COLO829 (cell line): ENCODE data around the gene MTMR10.

Experiments used
- DNase-seq: peaks from one replicate; pipeline ENCODE4 v3.0.0; 2012; ENCODE audit warnings: low spot score

MTMR10 gene

GRCh38 chr15:31013863-31014607 lies 22.6 kb upstream of the MTMR10 start:
- no peak for DNase-seq

GRCh38 chr15:31012455-31012854 lies 21.0 kb upstream of the MTMR10 start:
- DNase-seq = no peak

DNA sequence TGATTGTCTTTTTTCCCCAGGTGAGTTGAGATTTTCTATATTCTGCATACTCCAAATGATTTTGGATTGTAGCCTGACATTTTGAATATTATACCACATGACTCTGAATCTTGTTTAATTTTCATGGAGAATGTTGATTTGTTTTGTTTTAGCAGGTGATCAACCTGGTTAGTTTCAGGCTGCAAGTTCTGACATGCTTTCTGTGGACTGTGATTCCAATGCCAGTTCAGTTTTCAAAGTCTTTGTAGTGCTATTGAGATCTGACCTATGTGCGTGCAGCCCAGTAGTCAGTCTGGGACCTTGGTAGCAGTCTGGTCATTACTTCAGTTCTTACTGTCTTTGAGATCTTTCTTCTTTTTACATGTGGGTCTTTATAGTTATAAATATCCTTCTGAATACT lies 18.6 kb upstream of the MTMR10 start:
- DNase-seq = no peak

- no peak for DNase-seq
Observed at GRCh38 chr15:31005660-31006059, 14.2 kb upstream of the MTMR10 start.

DNA sequence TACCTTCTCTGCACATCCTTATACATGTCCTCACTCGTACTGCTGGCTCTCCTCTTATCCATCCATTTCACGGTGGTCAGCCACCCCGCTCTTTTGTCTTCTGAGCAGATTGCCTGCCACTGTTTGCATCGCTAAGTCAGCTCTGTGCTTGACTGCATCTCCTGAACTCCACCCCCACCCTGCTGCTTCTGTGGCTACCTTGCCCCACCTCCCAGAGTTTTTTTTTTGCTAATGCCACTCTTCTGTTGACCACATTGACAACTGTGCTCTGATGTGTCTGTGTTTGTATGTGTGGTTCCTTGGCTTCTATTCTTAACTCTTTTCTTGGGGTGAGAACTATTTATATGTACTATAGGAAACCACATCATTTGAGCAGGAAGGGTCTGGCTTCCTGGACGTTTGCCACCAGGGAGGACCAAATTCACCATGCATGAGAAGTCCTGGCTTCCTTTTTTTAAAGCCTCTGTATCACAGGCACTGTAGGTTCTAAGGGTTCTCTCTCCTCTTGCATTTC lies 12.8 kb upstream of the MTMR10 start:
- no peak for DNase-seq

DNA sequence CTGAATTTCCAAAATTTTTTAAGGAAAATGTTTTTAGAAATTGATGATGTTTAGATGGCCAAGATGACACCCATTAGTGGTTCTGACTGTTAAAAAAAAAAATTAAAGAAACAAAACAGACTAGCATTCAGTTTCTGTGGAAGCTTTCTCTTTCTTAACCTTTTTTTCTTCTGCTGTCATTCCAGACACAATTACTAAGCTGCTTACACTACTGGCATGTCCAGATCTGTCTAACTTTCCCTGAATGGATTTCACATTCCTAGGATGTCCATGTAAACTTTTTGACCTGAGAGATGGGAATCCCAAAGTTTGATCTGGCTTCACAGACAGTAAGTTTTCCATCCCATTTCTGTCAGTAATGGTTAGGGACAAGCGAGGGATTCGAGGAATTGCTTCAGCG lies 10.3 kb upstream of the MTMR10 start:
- DNase-seq = no peak

GRCh38 chr15:30999729-31000128 lies 8.3 kb upstream of the MTMR10 start:
- DNase-seq = no peak

- DNase-seq = no peak
Observed at GRCh38 chr15:30997270-30997669, 5.8 kb upstream of the MTMR10 start.

- no peak for DNase-seq
Observed at GRCh38 chr15:30992249-30992864, 929 bp upstream of the MTMR10 start.

DNA sequence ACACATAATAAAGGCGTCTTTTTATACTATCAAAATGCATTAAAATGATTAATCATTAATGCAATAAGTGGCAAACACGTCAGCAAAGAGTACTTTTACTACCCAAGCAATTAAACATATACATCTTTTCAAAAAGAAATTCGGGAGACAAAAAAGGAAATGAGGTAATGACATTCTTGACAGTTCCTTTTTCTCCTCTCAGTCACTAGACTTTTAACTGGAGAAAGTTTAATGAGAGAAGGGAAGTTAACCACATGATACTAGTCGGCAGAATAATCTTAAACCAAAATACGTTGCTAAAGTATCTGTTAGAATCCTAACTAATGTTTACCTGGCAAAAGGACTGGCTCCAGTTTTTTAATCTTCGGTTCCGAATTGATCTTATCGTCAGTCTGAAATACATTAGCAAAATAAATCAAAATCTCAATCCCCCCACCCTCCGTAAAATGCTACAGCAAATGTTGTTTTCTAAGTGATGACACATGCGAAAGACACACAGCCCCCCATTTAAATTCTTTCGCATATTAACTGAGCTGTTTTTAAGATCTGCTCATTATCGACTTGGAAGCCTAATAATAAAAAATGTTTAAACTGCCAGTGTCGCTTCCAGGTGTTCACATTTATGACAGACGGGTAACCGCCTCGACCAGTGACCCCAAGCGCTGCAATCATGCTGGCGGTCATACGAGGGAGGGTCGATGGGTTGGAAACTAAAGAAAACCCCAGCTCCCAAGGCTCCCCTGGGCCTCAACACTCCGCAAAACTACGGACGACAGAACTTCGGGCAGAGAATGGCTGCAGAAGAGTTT lies 778 bp downstream of the MTMR10 start:
- DNase-seq = no peak

- DNase-seq = no peak
Observed at GRCh38 chr15:30990036-30990435, 1.4 kb downstream of the MTMR10 start.

- no peak for DNase-seq
Observed at GRCh38 chr15:30985081-30985531, 6.3 kb downstream of the MTMR10 start.

- DNase-seq = no peak
Observed at GRCh38 chr15:30984542-30984941, 6.9 kb downstream of the MTMR10 start.

- DNase-seq = no peak
Observed at GRCh38 chr15:30984118-30984517, 7.3 kb downstream of the MTMR10 start.

- DNase-seq = no peak
Observed at GRCh38 chr15:30979457-30979856, 12.0 kb downstream of the MTMR10 start.

- no peak for DNase-seq
Observed at GRCh38 chr15:30978328-30978727, 13.1 kb downstream of the MTMR10 start.

GRCh38 chr15:30974112-30974511 lies 17.3 kb downstream of the MTMR10 start:
- DNase-seq = no peak

GRCh38 chr15:30973379-30973778 lies 18.0 kb downstream of the MTMR10 start:
- DNase-seq = no peak

GRCh38 chr15:30969724-30970123 lies 21.7 kb downstream of the MTMR10 start:
- no peak for DNase-seq

GRCh38 chr15:30963681-30964080 lies 27.7 kb downstream of the MTMR10 start:
- DNase-seq = peak; percentile 40

DNA sequence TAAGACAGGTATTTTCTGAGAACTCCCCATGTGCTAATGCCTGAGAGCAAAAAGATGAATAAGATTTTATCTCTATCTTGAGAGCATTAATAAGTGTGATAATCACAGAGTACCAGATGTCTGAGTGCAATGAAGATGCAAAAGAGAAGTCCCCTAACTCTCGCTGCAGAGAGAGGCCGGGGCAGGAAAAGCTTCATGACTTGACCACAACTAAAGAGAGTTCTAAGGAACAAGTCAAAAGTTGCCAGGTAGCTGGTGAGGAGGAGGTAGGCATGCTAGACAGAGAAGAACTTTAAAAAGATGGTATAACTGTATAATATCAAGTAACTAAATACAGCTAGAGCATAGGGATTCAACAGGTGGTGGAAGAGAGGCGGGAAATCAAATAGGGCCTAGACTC lies 28.8 kb downstream of the MTMR10 start:
- DNase-seq = no peak

- DNase-seq = no peak
Observed at GRCh38 chr15:30962079-30962478, 29.3 kb downstream of the MTMR10 start.

DNA sequence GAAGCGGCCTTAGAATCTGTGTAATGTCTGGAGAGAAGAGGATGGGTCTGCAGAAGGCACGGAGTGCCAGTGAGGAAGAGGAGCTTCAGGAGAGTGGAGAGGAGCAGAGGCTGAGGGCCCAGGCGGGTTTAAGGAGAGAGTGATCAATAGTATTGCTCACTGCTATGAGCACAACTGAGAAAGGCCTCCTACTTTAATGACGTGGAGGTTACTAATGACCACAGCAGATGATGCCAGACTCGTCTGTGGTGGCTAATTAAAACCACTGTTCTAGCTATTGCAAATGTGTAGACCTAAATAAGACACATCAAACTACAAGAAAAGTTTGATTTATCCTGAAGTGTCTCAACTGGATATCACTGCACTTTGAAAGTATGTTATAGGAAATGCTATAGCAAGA lies 33.2 kb downstream of the MTMR10 start:
- no peak for DNase-seq
